ENCODE measurements around the gene DDRGK1. TPM values are rescaled to one million over a fixed set of nuclear protein-coding genes. Genes with fewer than 3 reads are reported as not detected.
A peak's percentile ranks its signal among the peaks of the same experiment; 100 is the strongest.

The DDRGK1 gene
- 59.3 TPM for total RNA-seq (ENCODE audit: unreplicated experiment)
- long read RNA-seq, transcript DDRGK1-201 (9 exons, 1,306 nt) = major isoform, 55 of 59 reads
- long read RNA-seq, partial matches to known transcripts = 0 of 59 reads
- long read RNA-seq, other reads (novel, unspliced or antisense) = 4 of 59 reads

- no peak for TF ChIP-seq CTCF (IDR thresholded peaks at IDR 0.05; ENCODE audit: partially characterized antibody, unreplicated experiment)
- peak; percentile 88 for DNase-seq
- H3K27ac Mint-ChIP-seq (ENCODE audit: unreplicated experiment) = peak within 1 kb of the TSS; percentile 82
- H3K9me3 Mint-ChIP-seq (ENCODE audit: unreplicated experiment) = peaks cover 2% of the 10 kb centered on the region
- H3K27me3 Mint-ChIP-seq (ENCODE audit: unreplicated experiment) = no peaks in the 10 kb centered on the region
- H3K4me3 Mint-ChIP-seq (ENCODE audit: unreplicated experiment) = peak within 1 kb of the TSS; percentile 95
- H3K36me3 Mint-ChIP-seq (ENCODE audit: unreplicated experiment) = no peaks in the 10 kb centered on the region
- peaks cover 1% of the 10 kb centered on the region for H3K4me1 Mint-ChIP-seq (ENCODE audit: low read depth, unreplicated experiment)
Measured at GRCh38 chr20:3204124-3204794, at the start of gene DDRGK1. Gene DDRGK1 (minus strand): TSS chr20:3204682. CDS start chr20:3204627, 55 bp downstream.

GRCh38 chr20:3251806-3252205 is 47.3 kb upstream of the DDRGK1 start:
- peaks cover 4% of the 10 kb centered on the region for H3K9me3 Mint-ChIP-seq (ENCODE audit: unreplicated experiment)
- peaks cover 2% of the 10 kb centered on the region for H3K4me1 Mint-ChIP-seq (ENCODE audit: low read depth, unreplicated experiment)
- no peak for DNase-seq
- H3K27ac Mint-ChIP-seq (ENCODE audit: unreplicated experiment) = no peak overlapping the region
- peaks cover 11% of the 10 kb centered on the region for H3K27me3 Mint-ChIP-seq (ENCODE audit: unreplicated experiment)
- TF ChIP-seq CTCF (IDR thresholded peaks at IDR 0.05; ENCODE audit: partially characterized antibody, unreplicated experiment) = no peak
- no peak overlapping the region for H3K4me3 Mint-ChIP-seq (ENCODE audit: unreplicated experiment)
- no peaks in the 10 kb centered on the region for H3K36me3 Mint-ChIP-seq (ENCODE audit: unreplicated experiment)

GRCh38 chr20:3250091-3250504 is 45.6 kb upstream of the DDRGK1 start:
- peaks cover 11% of the 10 kb centered on the region for H3K27me3 Mint-ChIP-seq (ENCODE audit: unreplicated experiment)
- no peaks in the 10 kb centered on the region for H3K36me3 Mint-ChIP-seq (ENCODE audit: unreplicated experiment)
- peak; percentile 64 for TF ChIP-seq CTCF (IDR thresholded peaks at IDR 0.05; ENCODE audit: partially characterized antibody, unreplicated experiment)
- peaks cover 9% of the 10 kb centered on the region for H3K9me3 Mint-ChIP-seq (ENCODE audit: unreplicated experiment)
- no peak overlapping the region for H3K4me3 Mint-ChIP-seq (ENCODE audit: unreplicated experiment)
- DNase-seq = peak; percentile 73
- no peak overlapping the region for H3K27ac Mint-ChIP-seq (ENCODE audit: unreplicated experiment)
- peaks cover 2% of the 10 kb centered on the region for H3K4me1 Mint-ChIP-seq (ENCODE audit: low read depth, unreplicated experiment)

GRCh38 chr20:3248993-3249347 is 44.5 kb upstream of the DDRGK1 start:
- Mint-ChIP-seq H3K27ac (ENCODE audit: unreplicated experiment) (no peak overlapping the region), H3K9me3 (ENCODE audit: unreplicated experiment) (peaks cover 7% of the 10 kb centered on the region), H3K4me1 (ENCODE audit: low read depth, unreplicated experiment) (peaks cover 2% of the 10 kb centered on the region), H3K27me3 (ENCODE audit: unreplicated experiment) (peaks cover 11% of the 10 kb centered on the region), H3K4me3 (ENCODE audit: unreplicated experiment) (no peak overlapping the region), H3K36me3 (ENCODE audit: unreplicated experiment) (no peaks in the 10 kb centered on the region)
- TF ChIP-seq CTCF (IDR thresholded peaks at IDR 0.05; ENCODE audit: partially characterized antibody, unreplicated experiment) = no peak
- DNase-seq = no peak
